GM18505 (cell line): ENCODE results near the gene MARCHF7.
A peak's percentile ranks its signal among the peaks of the same experiment; 100 is the strongest.
"Not testable (repeated sequence)": the region's sequence is repeated elsewhere in the genome, so short reads cannot be mapped to it uniquely, and the experiment has no call there.

Source experiments
- ATAC-seq: cut with Tn5 transposase; IDR thresholded peaks from one replicate; pipeline ENCODE4 v1.9.1; 2021; ENCODE audit not compliant: unreplicated experiment
- POLR2A ChIP-seq: IDR thresholded peaks from 4 replicates; pipeline ENCODE4 v1.6.1; 2011; ENCODE audit warnings: borderline replicate concordance; ENCODE audit not compliant: insufficient read depth, insufficient read length; ENCODE audit errors: extremely low read depth

MARCHF7 gene

GRCh38 chr2:159711562-159712142 lies 654 bp upstream of the MARCHF7 start:
- TF ChIP-seq POLR2A = no peak
- no peak for ATAC-seq

- no peak for TF ChIP-seq POLR2A
- ATAC-seq = peak; percentile 12
These were observed 669 bp downstream of the MARCHF7 start for GRCh38 chr2:159712929-159713420.

- ATAC-seq = no peak
- no peak for TF ChIP-seq POLR2A
These were observed 1.4 kb downstream of the MARCHF7 start for GRCh38 chr2:159713631-159714246.

- TF ChIP-seq POLR2A = no peak
- ATAC-seq = no peak
These were observed 2.1 kb downstream of the MARCHF7 start for GRCh38 chr2:159714247-159714930.

- ATAC-seq = no peak
- TF ChIP-seq POLR2A = no peak
These were observed 3.1 kb downstream of the MARCHF7 start for GRCh38 chr2:159715451-159715850.

GRCh38 chr2:159716409-159716808 lies 4.1 kb downstream of the MARCHF7 start:
- ATAC-seq = not testable (repeated sequence)

GRCh38 chr2:159716857-159717256 lies 4.6 kb downstream of the MARCHF7 start:
- TF ChIP-seq POLR2A = no peak
- no peak for ATAC-seq

- TF ChIP-seq POLR2A = no peak
- no peak for ATAC-seq
These were observed 8.4 kb downstream of the MARCHF7 start for GRCh38 chr2:159720676-159721075.

GRCh38 chr2:159722580-159722979 lies 10.3 kb downstream of the MARCHF7 start:
- TF ChIP-seq POLR2A = no peak

GRCh38 chr2:159724795-159725572 lies 12.7 kb downstream of the MARCHF7 start:
- ATAC-seq = not testable (repeated sequence)

More at GRCh38 chr2:159722580-159722979, 10.3 kb downstream of the MARCHF7 start:
- ATAC-seq = no peak

GRCh38 chr2:159725713-159726112 lies 13.4 kb downstream of the MARCHF7 start:
- ATAC-seq = no peak
- no peak for TF ChIP-seq POLR2A

- ATAC-seq = no peak
- TF ChIP-seq POLR2A = no peak
These were observed 16.3 kb downstream of the MARCHF7 start for GRCh38 chr2:159728629-159729028.

GRCh38 chr2:159735648-159736047 lies 23.3 kb downstream of the MARCHF7 start:
- TF ChIP-seq POLR2A = no peak
- no peak for ATAC-seq

- ATAC-seq = no peak
- TF ChIP-seq POLR2A = no peak
These were observed 23.7 kb downstream of the MARCHF7 start for GRCh38 chr2:159736048-159736447.

GRCh38 chr2:159737292-159737916 lies 25.1 kb downstream of the MARCHF7 start:
- no peak for ATAC-seq
- TF ChIP-seq POLR2A = no peak
